Neural crest cell (in vitro differentiated cells): Measurements from ENCODE around the gene NSG2. TPM values are rescaled to one million over a fixed set of nuclear protein-coding genes. Genes with fewer than 3 reads are reported as not detected.

Experiments used
- DNase-seq: peaks from one replicate; pipeline ENCODE4 v3.0.0; 2021; ENCODE audit warnings: low read depth, mixed read lengths, low spot score
- H3K27ac Mint-ChIP-seq: one replicate; pipeline ENCODE4 v1.8.0; 2021; ENCODE audit warnings: mild to moderate bottlenecking, mixed read lengths; ENCODE audit not compliant: unreplicated experiment
- H3K27me3 Mint-ChIP-seq: 2 replicates; pipeline ENCODE4 v1.8.0; 2021; ENCODE audit warnings: low read depth, mild to moderate bottlenecking, mixed read lengths
- H3K36me3 Mint-ChIP-seq: 2 replicates; pipeline ENCODE4 v1.8.0; 2021; ENCODE audit warnings: low read depth, mild to moderate bottlenecking, mixed read lengths
- H3K4me1 Mint-ChIP-seq: 2 replicates; pipeline ENCODE4 v1.8.0; 2021; ENCODE audit warnings: mixed read lengths
- H3K4me3 Mint-ChIP-seq: one replicate; pipeline ENCODE4 v1.8.0; 2021; ENCODE audit warnings: mild to moderate bottlenecking, mixed read lengths
- H3K9me3 Mint-ChIP-seq: 2 replicates; pipeline ENCODE4 v1.8.0; 2021; ENCODE audit warnings: mixed read lengths
- total RNA-seq: library from RNA; stranded (reverse); gene quantifications from 2 replicates; pipeline ENCODE4 v1.2.1, GENCODE V29; 2021
- TF ChIP-seq, protein P1 (sequence below): fragments of 200-600 bp; sonication (generic); conservative IDR thresholded peaks from 2 replicates; pipeline ENCODE4 v1.5.0; 2021; ENCODE audit warnings: antibody characterized with exemption, mild to moderate bottlenecking

NSG2 gene
- total RNA-seq, 1 donor from 2014 or later, result 4.0 TPM

GRCh38 chr5:174059247-174059646, 13.7 kb downstream of the NSG2 start:
- Mint-ChIP-seq H3K4me1 (no peaks in the 10 kb centered on the region), H3K4me3 (no peak overlapping the region), H3K36me3 (no peaks in the 10 kb centered on the region), H3K27ac (no peak overlapping the region), H3K27me3 (peaks cover 35% of the 10 kb centered on the region), H3K9me3 (no peaks in the 10 kb centered on the region)
- TF ChIP-seq, protein P1, sequence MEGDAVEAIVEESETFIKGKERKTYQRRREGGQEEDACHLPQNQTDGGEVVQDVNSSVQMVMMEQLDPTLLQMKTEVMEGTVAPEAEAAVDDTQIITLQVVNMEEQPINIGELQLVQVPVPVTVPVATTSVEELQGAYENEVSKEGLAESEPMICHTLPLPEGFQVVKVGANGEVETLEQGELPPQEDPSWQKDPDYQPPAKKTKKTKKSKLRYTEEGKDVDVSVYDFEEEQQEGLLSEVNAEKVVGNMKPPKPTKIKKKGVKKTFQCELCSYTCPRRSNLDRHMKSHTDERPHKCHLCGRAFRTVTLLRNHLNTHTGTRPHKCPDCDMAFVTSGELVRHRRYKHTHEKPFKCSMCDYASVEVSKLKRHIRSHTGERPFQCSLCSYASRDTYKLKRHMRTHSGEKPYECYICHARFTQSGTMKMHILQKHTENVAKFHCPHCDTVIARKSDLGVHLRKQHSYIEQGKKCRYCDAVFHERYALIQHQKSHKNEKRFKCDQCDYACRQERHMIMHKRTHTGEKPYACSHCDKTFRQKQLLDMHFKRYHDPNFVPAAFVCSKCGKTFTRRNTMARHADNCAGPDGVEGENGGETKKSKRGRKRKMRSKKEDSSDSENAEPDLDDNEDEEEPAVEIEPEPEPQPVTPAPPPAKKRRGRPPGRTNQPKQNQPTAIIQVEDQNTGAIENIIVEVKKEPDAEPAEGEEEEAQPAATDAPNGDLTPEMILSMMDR, result no peak
- no peak for DNase-seq

DNA sequence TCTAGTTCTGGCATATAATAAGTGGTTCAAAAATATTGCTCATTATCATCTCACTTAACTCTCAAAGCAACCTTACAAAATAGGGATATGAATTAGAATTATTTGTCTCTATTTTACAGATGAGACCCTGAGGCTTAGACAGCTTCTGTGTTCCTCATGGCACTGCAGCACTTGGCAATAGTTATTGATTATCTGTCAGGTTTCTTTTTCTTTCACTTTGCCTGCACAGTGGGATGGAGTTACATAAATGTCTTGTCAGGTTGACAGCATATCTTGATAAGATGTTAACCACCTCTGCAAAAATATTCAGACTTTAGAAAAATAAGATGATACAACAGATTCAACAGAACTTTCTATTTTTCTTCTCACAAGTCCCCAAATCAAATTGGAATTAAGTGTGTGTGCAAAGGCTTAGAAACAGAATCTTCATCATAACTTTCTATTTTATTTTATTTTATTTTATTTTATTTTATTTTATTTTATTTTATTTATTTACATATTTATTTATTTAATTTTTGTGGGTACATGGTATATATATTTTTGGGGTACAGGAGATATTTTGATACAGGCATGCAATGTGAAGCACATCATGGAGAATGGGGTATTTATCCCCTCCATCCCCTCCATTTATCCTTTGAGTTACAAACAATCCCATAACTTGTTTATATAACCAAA, 17.7 kb downstream of the NSG2 start:
- Mint-ChIP-seq H3K4me1 (peaks cover 7% of the 10 kb centered on the region), H3K27ac (no peak overlapping the region), H3K36me3 (no peaks in the 10 kb centered on the region), H3K4me3 (no peak overlapping the region), H3K27me3 (peaks cover 51% of the 10 kb centered on the region), H3K9me3 (no peaks in the 10 kb centered on the region)
- TF ChIP-seq, protein P1, result no peak
- no peak for DNase-seq

DNA sequence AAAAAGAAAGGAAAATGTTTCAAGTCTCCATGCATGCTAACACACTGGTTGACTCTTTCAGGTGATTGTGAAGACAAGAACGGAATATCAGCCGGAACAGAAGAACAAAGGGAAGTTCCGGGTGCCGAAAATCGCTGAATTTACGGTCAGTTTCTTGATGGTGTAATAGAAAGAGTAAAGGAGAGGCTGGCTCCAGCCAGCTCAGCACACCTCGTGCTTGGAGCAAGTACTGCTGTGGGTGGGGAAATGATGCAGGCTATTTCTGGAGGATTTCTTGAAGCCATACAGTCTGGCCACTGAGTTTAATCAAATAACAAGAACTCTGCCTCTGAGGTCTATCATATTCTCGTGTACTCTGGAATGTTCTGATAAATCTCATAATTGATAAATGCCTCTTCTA, 18.7 kb downstream of the NSG2 start:
- DNase-seq, result no peak
- peaks cover 7% of the 10 kb centered on the region for H3K4me1 Mint-ChIP-seq
- no peaks in the 10 kb centered on the region for H3K9me3 Mint-ChIP-seq
- no peak overlapping the region for H3K4me3 Mint-ChIP-seq
- H3K27me3 Mint-ChIP-seq, result peaks cover 46% of the 10 kb centered on the region
- TF ChIP-seq, protein P1, result no peak
- no peaks in the 10 kb centered on the region for H3K36me3 Mint-ChIP-seq
- H3K27ac Mint-ChIP-seq, result no peak overlapping the region

DNA sequence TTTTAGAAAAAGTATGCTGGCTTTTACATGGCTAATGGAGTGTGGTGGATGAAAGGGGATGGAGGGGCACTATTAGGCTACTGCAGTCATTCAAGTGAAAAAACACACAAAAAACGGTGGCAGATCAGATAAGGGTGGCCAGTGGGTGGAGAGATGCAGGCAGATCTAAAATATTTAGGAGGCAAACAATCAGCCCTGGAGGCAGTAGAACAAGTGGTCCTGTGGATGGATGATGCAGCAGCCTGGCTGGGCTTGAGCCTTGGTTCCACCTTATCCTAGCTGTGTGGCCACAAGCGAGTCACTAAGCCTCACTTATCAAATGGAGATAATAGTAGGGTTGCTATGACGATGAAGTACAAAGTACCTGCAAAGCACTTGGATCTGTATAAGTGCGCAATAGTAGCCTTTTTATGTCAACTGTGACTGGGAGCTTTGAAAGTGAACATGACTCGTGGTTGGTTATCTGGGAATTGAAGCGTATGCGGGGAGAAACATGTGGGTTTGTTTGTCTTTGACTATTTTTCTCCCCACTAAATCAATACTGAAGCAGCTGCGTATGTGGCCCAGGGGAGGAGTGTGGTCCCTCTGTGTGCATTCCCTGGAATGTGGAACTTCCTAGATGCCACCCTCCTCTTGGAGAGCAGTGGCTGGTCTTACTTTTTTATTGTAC, 20.2 kb downstream of the NSG2 start:
- no peak for DNase-seq
- Mint-ChIP-seq H3K36me3 (no peaks in the 10 kb centered on the region), H3K4me3 (no peak overlapping the region), H3K4me1 (peaks cover 7% of the 10 kb centered on the region), H3K9me3 (no peaks in the 10 kb centered on the region), H3K27me3 (peaks cover 37% of the 10 kb centered on the region), H3K27ac (peak overlapping the region; percentile 50)
- TF ChIP-seq, protein P1, result no peak

- Mint-ChIP-seq H3K27me3 (peaks cover 31% of the 10 kb centered on the region), H3K36me3 (no peaks in the 10 kb centered on the region), H3K4me1 (peaks cover 7% of the 10 kb centered on the region), H3K9me3 (no peaks in the 10 kb centered on the region), H3K4me3 (no peak overlapping the region), H3K27ac (no peak overlapping the region)
- DNase-seq, result no peak
- TF ChIP-seq, protein P1, result no peak
Measured at GRCh38 chr5:174067499-174067898, 22.0 kb downstream of the NSG2 start.
